Naive thymus-derived CD4-positive, alpha-beta T cell (primary cell): ENCODE results near the gene TUBA1C. TPM values are rescaled to one million over a fixed set of nuclear protein-coding genes. Genes with fewer than 3 reads are reported as not detected.

Experiments used
- ATAC-seq: fragments of 150-1000 bp; cut with Tn5 transposase; 2 replicates; pipeline ENCODE4 v1.10.0; 2021; ENCODE audit warnings: mild to moderate bottlenecking, moderate library complexity
- CTCF ChIA-PET: fragments of 350-600 bp; sonication (Branson Sonifier 250); formaldehyde crosslinking; loops from one replicate; lab custom pipeline; 2021; ENCODE audit warnings: antibody characterized with exemption; lab: Charles Lee
- POLR2A ChIA-PET: fragments of 350-600 bp; sonication (Branson Sonifier 250); formaldehyde crosslinking; loops from one replicate; lab custom pipeline; 2021; ENCODE audit warnings: antibody characterized with exemption, inconsistent platforms; lab: Charles Lee
- DNase-seq, 9 donors: peaks; one replicate each; pipeline versions ENCODE4 v3.0.0 to v3.0.0-alpha.2; 2020 to 2022; ENCODE audit warnings: mixed read lengths in 1 of 9
- H3K27ac ChIP-seq: one replicate; pipeline ENCODE4 v1.7.0; 2013; ENCODE audit warnings: mild to moderate bottlenecking, low read depth, low read length, moderate library complexity
- H3K27me3 ChIP-seq, 2 donors: one replicate each; pipeline ENCODE4 v1.7.0; 2013; ENCODE audit warnings: low read length in 2 of 2, mild to moderate bottlenecking in 2 of 2, moderate library complexity in 2 of 2; ENCODE audit not compliant: control insufficient read depth in 2 of 2, insufficient read depth in 2 of 2
- H3K36me3 ChIP-seq, 3 experiments: 1 replicate in 2 of 3; 2 replicates in 1 of 3; pipeline ENCODE4 v1.7.0; 2013; ENCODE audit warnings: low read length in 3 of 3, mild to moderate bottlenecking in 3 of 3, moderate library complexity in 1 of 3; ENCODE audit not compliant: insufficient read depth in 3 of 3, control insufficient read depth in 2 of 3
- H3K4me1 ChIP-seq, 2 donors: one replicate each; pipeline ENCODE4 v1.7.0; 2013; ENCODE audit warnings: low read length in 2 of 2, mild to moderate bottlenecking in 2 of 2, moderate library complexity in 1 of 2; ENCODE audit not compliant: control insufficient read depth in 2 of 2, insufficient read depth in 2 of 2
- H3K4me3 ChIP-seq: 2 replicates; pipeline ENCODE4 v1.7.0; 2013; ENCODE audit warnings: mild to moderate bottlenecking, low read length
- H3K9me3 ChIP-seq, 3 experiments: 1 replicate in 2 of 3; 2 replicates in 1 of 3; pipeline ENCODE4 v1.7.0; 2013; ENCODE audit warnings: low read length in 3 of 3; ENCODE audit not compliant: control insufficient read depth in 2 of 3
- H3K27ac Mint-ChIP-seq, 9 donors: one replicate each; pipeline ENCODE4 v1.8.0; 2020 to 2022; ENCODE audit warnings: mixed read lengths in 9 of 9, mild to moderate bottlenecking in 8 of 9, moderate library complexity in 5 of 9, inconsistent platforms in 2 of 9
- H3K27me3 Mint-ChIP-seq, 5 donors: one replicate each; pipeline ENCODE4 v1.8.0; 2021 to 2022; ENCODE audit warnings: mixed read lengths in 5 of 5, mild to moderate bottlenecking in 1 of 5
- H3K36me3 Mint-ChIP-seq, 5 donors: one replicate each; pipeline ENCODE4 v1.8.0; 2020 to 2022; ENCODE audit warnings: mixed read lengths in 5 of 5, mild to moderate bottlenecking in 3 of 5, inconsistent platforms in 1 of 5
- H3K4me1 Mint-ChIP-seq, 7 donors: one replicate each; pipeline ENCODE4 v1.8.0; 2020 to 2022; ENCODE audit warnings: mixed read lengths in 7 of 7, mild to moderate bottlenecking in 3 of 7, inconsistent platforms in 1 of 7
- H3K4me3 Mint-ChIP-seq, 10 donors: one replicate each; pipeline ENCODE4 v1.8.0; 2020 to 2022; ENCODE audit warnings: mild to moderate bottlenecking in 10 of 10, mixed read lengths in 10 of 10, moderate library complexity in 6 of 10, inconsistent platforms in 2 of 10
- H3K9me3 Mint-ChIP-seq, 11 donors: one replicate each; pipeline ENCODE4 v1.8.0; 2020 to 2022; ENCODE audit warnings: mixed read lengths in 11 of 11, mild to moderate bottlenecking in 4 of 11, inconsistent platforms in 1 of 11, moderate library complexity in 1 of 11
- intact Hi-C, 2 donors: fragments of 100-400 bp; cut with micrococcal nuclease; formaldehyde crosslinking; loops; one replicate each; pipeline ENCODE4 v1.15.1; 2023
- polyA plus RNA-seq, 2 donors: library from polyadenylated mRNA; unstranded; fragments of 300-500 nt; fragmentation: Illumina TruSeq; gene quantifications; one replicate each; pipeline ENCODE4 v1.2.3, GENCODE V29; 2021
- total RNA-seq, 6 experiments: library from RNA in 5 of 6; stranded (reverse) in 5 of 6; gene quantifications; 1 replicate in 5 of 6; 2 replicates in 1 of 6; pipeline ENCODE4 v1.2.3 and lab custom pipeline; 2021 to 2026

Gene TUBA1C
- total and polyA plus RNA-seq, 7 experiments from 2014 or later, result 17.9 to 195 (median 23.1) TPM

DNA sequence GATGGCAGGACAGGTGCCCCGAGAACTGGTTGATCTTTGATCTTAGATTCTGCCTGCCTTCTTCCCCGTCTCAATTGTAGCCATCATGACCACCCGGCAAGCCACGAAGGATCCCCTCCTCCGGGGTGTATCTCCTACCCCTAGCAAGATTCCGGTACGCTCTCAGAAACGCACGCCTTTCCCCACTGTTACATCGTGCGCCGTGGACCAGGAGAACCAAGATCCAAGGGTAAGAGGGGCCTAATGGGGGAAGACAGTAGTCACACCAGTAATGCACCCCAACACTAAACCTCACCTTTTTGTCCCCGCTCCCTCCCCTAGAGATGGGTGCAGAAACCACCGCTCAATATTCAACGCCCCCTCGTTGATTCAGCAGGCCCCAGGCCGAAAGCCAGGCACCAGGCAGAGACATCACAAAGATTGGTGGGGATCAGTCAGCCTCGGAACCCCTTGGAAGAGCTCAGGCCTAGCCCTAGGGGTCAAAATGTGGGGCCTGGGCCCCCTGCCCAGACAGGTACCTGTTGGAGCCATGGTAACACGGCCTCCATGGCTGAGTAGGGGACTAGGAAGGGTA is 58.7 kb downstream of the TUBA1C start:
- peaks cover 0 to 11% (median 0%) of the 10 kb centered on the region in 5 donors for H3K36me3 Mint-ChIP-seq
- no peaks in the 10 kb centered on the region for H3K9me3 Mint-ChIP-seq
- Histone ChIP-seq H3K27me3 (no peaks in the 10 kb centered on the region), H3K9me3 (no peaks in the 10 kb centered on the region), H3K4me1 (peaks cover 5 to 14% of the 10 kb centered on the region in 2 donors), H3K4me3 (peak overlapping the region; percentile 75), H3K27ac (no peak overlapping the region), H3K36me3 (no peaks in the 10 kb centered on the region)
- H3K4me3 Mint-ChIP-seq, result peak overlapping the region; percentile 86 to 98 (median 92)
- ChIA-PET POLR2A (interaction anchor here (0.7 to 1.9 kb wide), 8 partner anchors 10 to 513 kb away, joined by 3 to 5 read pairs (median 3); partner anchors contain the start of gene TUBA1B), CTCF (interaction anchor here (0.6 to 1.6 kb wide), 3 partner anchors 8 to 30 kb away, joined by 3 to 6 read pairs (median 4); no protein-coding TSS in a partner anchor)
- peak overlapping the region in 8 of 9 donors; percentile 29 to 95 (median 82) for H3K27ac Mint-ChIP-seq
- ATAC-seq (no peak), DNase-seq (no peak)
- peaks cover 0 to 5% (median 0%) of the 10 kb centered on the region in 5 donors for H3K27me3 Mint-ChIP-seq
- peaks cover 16 to 25% (median 19%) of the 10 kb centered on the region in 7 donors for H3K4me1 Mint-ChIP-seq
- intact Hi-C loops, result loop anchor here (1.0 to 5.0 kb wide), 11 partner anchors 14 to 1441 kb away; partner anchors contain the start of genes C1QL4 (in 2 of the 2), SPATS2 (in 2 of the 2), TUBA1B (in 2 of the 2) and ATF1 (in 1 of the 2)

Other genes with a start within 250 kb of the TUBA1C start
- gene PRKAG1, start 246.3 kb upstream of the TUBA1C start, total RNA-seq, result 10 to 100 TPM; 34.0 to 74.4 (median 50.6) TPM
- 10 to 100 TPM; 39.4 to 49.6 TPM for gene PRKAG1, start 246.3 kb upstream of the TUBA1C start, polyA plus RNA-seq
- gene KMT2D, start 204.3 kb upstream of the TUBA1C start, total RNA-seq, result 100 to 1,000 TPM; 129 to 167 (median 151) TPM
- 10 to 100 TPM in 1 of 2 donors, 1 to 10 TPM in 1; 6.6 to 26.4 TPM for gene KMT2D, start 204.3 kb upstream of the TUBA1C start, polyA plus RNA-seq
- gene RHEBL1, start 195.1 kb upstream of the TUBA1C start, total RNA-seq, result 1 to 10 TPM; 1.8 to 9.4 (median 3.3) TPM
- 1 to 10 TPM; 1.8 to 3.8 TPM for gene RHEBL1, start 195.1 kb upstream of the TUBA1C start, polyA plus RNA-seq
- gene DHH, start 170.3 kb upstream of the TUBA1C start, total RNA-seq, result under 1 TPM; 0.24 to 0.91 (median 0.76) TPM
- gene DHH, start 170.3 kb upstream of the TUBA1C start, polyA plus RNA-seq, result not detected
- gene LMBR1L, start 154.2 kb upstream of the TUBA1C start, total RNA-seq, result 100 to 1,000 TPM in 4 of 5 experiments, 10 to 100 TPM in 1; 67.4 to 328 (median 263) TPM
- 10 to 100 TPM; 40.7 to 58.6 TPM for gene LMBR1L, start 154.2 kb upstream of the TUBA1C start, polyA plus RNA-seq
- gene TUBA1B, start 133.7 kb upstream of the TUBA1C start, total RNA-seq, result 1,000 to 10,000 TPM in 1 of 5 experiments, 100 to 1,000 TPM in 4; 124 to 1,463 (median 279) TPM
- 100 to 1,000 TPM; 473 to 648 TPM for gene TUBA1B, start 133.7 kb upstream of the TUBA1C start, polyA plus RNA-seq
- 100 to 1,000 TPM in 2 of 5 experiments, 10 to 100 TPM in 3; 61.8 to 492 (median 98.8) TPM for gene TUBA1A, start 76.0 kb upstream of the TUBA1C start, total RNA-seq
- gene TUBA1A, start 76.0 kb upstream of the TUBA1C start, polyA plus RNA-seq, result 100 to 1,000 TPM; 176 to 178 TPM
- gene PRPH, start 30.1 kb downstream of the TUBA1C start, total RNA-seq, result not detected
- gene PRPH, start 30.1 kb downstream of the TUBA1C start, polyA plus RNA-seq, result not detected
- gene TROAP, start 58.2 kb downstream of the TUBA1C start, total RNA-seq, result 10 to 100 TPM in 1 of 5 experiments, 1 to 10 TPM in 2, under 1 TPM in 1, not detected in 1; 0.83 to 58.2 (median 1.3) TPM
- under 1 TPM in 1 of 2 donors, not detected in 1; 0.21 TPM for gene TROAP, start 58.2 kb downstream of the TUBA1C start, polyA plus RNA-seq
- gene C1QL4, start 72.1 kb downstream of the TUBA1C start, total RNA-seq, result not detected
- not detected for gene C1QL4, start 72.1 kb downstream of the TUBA1C start, polyA plus RNA-seq
- not detected for gene DNAJC22, start 81.8 kb downstream of the TUBA1C start, total RNA-seq
- gene DNAJC22, start 81.8 kb downstream of the TUBA1C start, polyA plus RNA-seq, result not detected
- gene SPATS2, start 102.4 kb downstream of the TUBA1C start, total RNA-seq, result 1 to 10 TPM; 7.4 to 9.8 (median 8.9) TPM
- gene SPATS2, start 102.4 kb downstream of the TUBA1C start, polyA plus RNA-seq, result 1 to 10 TPM; 3.0 to 7.8 TPM